ENCODE data around the gene TAS2R50. TPM values are rescaled to one million over a fixed set of nuclear protein-coding genes. Genes with fewer than 3 reads are reported as not detected.

The TAS2R50 gene
- total RNA-seq, 2 donors from 2014 or later = 0.86 to 0.98 TPM

- no peak overlapping the region for H3K27ac ChIP-seq
- no peaks in the 10 kb centered on the region for H3K36me3 ChIP-seq
- no peaks in the 10 kb centered on the region for H3K4me1 ChIP-seq
- no peak for DNase-seq
- intact Hi-C loops (cut with DNase I) = no loop called here
- no peak overlapping the region for H3K4me3 ChIP-seq
- no peak for TF ChIP-seq CTCF (IDR thresholded peaks at IDR 0.05)
- H3K27me3 ChIP-seq = no peaks in the 10 kb centered on the region
- no peaks in the 10 kb centered on the region for H3K9me3 ChIP-seq
- no peak overlapping the region for H3K9ac ChIP-seq (ENCODE audit: low read depth in 2 of 2, low read length in 2 of 2)
These were observed 19.3 kb downstream of the TAS2R50 start for GRCh38 chr12:10967409-10967808.

- H3K9me3 ChIP-seq = no peaks in the 10 kb centered on the region
- intact Hi-C loops (cut with DNase I) = no loop called here
- H3K9ac ChIP-seq (ENCODE audit: low read depth in 2 of 2, low read length in 2 of 2) = no peak overlapping the region
- no peaks in the 10 kb centered on the region for H3K27me3 ChIP-seq
- no peaks in the 10 kb centered on the region for H3K4me1 ChIP-seq
- no peak for DNase-seq
- H3K27ac ChIP-seq = no peak overlapping the region
- no peak overlapping the region for H3K4me3 ChIP-seq
- TF ChIP-seq CTCF (IDR thresholded peaks at IDR 0.05) = no peak
- H3K36me3 ChIP-seq = no peaks in the 10 kb centered on the region
These were observed 20.4 kb downstream of the TAS2R50 start for GRCh38 chr12:10966314-10966713.

GRCh38 chr12:10965476-10965875, 21.2 kb downstream of the TAS2R50 start:
- no peak overlapping the region for H3K27ac ChIP-seq
- no peak for DNase-seq
- intact Hi-C loops (cut with DNase I) = no loop called here
- H3K4me3 ChIP-seq = no peak overlapping the region
- H3K4me1 ChIP-seq = no peaks in the 10 kb centered on the region
- no peaks in the 10 kb centered on the region for H3K36me3 ChIP-seq
- no peak for TF ChIP-seq CTCF (IDR thresholded peaks at IDR 0.05)
- no peaks in the 10 kb centered on the region for H3K27me3 ChIP-seq
- no peak overlapping the region for H3K9ac ChIP-seq (ENCODE audit: low read depth in 2 of 2, low read length in 2 of 2)
- no peaks in the 10 kb centered on the region for H3K9me3 ChIP-seq

GRCh38 chr12:10960211-10960610, 26.5 kb downstream of the TAS2R50 start:
- no peak overlapping the region for H3K9ac ChIP-seq (ENCODE audit: low read depth in 2 of 2, low read length in 2 of 2)
- H3K27ac ChIP-seq = no peak overlapping the region
- DNase-seq = no peak
- no peaks in the 10 kb centered on the region for H3K36me3 ChIP-seq
- no peak for TF ChIP-seq CTCF (IDR thresholded peaks at IDR 0.05)
- H3K9me3 ChIP-seq = no peaks in the 10 kb centered on the region
- intact Hi-C loops (cut with DNase I) = no loop called here
- no peaks in the 10 kb centered on the region for H3K27me3 ChIP-seq
- H3K4me3 ChIP-seq = no peak overlapping the region
- no peaks in the 10 kb centered on the region for H3K4me1 ChIP-seq

- Histone ChIP-seq H3K9me3 (no peaks in the 10 kb centered on the region), H3K27me3 (no peaks in the 10 kb centered on the region), H3K4me1 (no peaks in the 10 kb centered on the region), H3K9ac (ENCODE audit: low read depth in 2 of 2, low read length in 2 of 2) (no peak overlapping the region), H3K36me3 (no peaks in the 10 kb centered on the region), H3K4me3 (no peak overlapping the region), H3K27ac (no peak overlapping the region)
- no peak for TF ChIP-seq CTCF (IDR thresholded peaks at IDR 0.05)
- intact Hi-C loops (cut with DNase I) = no loop called here
- DNase-seq = no peak
These were observed 26.9 kb downstream of the TAS2R50 start for GRCh38 chr12:10959804-10960203.

GRCh38 chr12:10957741-10958140, 29.0 kb downstream of the TAS2R50 start:
- intact Hi-C loops (cut with DNase I) = no loop called here
- Histone ChIP-seq H3K27me3 (no peaks in the 10 kb centered on the region), H3K9me3 (no peaks in the 10 kb centered on the region), H3K36me3 (no peaks in the 10 kb centered on the region), H3K4me3 (no peak overlapping the region), H3K27ac (no peak overlapping the region), H3K9ac (ENCODE audit: low read depth in 2 of 2, low read length in 2 of 2) (no peak overlapping the region), H3K4me1 (no peaks in the 10 kb centered on the region)
- DNase-seq = no peak
- no peak for TF ChIP-seq CTCF (IDR thresholded peaks at IDR 0.05)
